OCI-LY7 (cell line): Measurements from ENCODE around the gene KCTD5.

Source experiments
- EZH2phosphoT487 ChIP-seq: fragments of 200-600 bp; sonication (generic); IDR thresholded peaks from 2 replicates; pipeline ENCODE4 v1.6.1; 2018; ENCODE audit warnings: low read depth, borderline replicate concordance, mild to moderate bottlenecking, mixed run types, antibody characterized with exemption, low read length, moderate library complexity, mixed read lengths
- TF ChIP-seq, protein P1 (sequence below): fragments of 200-600 bp; sonication (generic); conservative IDR thresholded peaks from 2 replicates; pipeline ENCODE4 v1.5.1; 2014; ENCODE audit warnings: mild to moderate bottlenecking, antibody characterized with exemption, low read length, moderate library complexity, mixed read lengths

DNA sequence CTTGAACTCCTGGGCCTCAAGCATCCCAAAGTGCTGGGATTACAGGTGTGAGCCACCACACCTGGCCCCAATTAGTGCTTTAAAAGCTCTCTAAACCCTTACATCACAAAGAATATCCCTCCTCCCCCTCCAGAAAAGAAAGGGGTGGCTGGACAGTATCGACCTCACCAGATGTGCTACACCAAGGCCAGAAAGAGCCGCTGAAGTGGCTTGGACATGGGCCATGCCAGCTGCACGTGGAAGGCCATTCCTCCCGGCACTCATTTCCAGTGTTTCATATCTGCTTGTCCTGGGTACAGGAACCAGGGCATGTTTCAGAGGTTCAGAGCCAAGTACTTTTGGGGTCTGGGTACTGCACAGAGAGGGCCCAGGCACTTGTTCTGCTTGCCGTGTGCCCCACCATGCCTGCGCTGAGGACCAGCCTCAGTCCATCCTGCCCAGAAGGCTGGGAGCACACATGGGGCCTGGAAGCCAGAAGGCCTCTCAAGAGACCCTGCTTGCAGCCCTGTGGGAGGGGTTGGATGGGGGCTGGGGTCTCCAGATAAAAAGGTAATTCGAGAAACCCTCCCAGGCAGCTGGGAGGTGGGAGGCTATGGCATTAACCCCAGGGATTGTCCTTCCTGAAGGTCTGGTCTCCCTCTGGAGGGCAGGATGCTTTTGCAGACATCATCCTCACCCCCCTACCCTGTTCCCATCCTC is 66.6 kb downstream of the KCTD5 start:
- TF ChIP-seq, protein P1, sequence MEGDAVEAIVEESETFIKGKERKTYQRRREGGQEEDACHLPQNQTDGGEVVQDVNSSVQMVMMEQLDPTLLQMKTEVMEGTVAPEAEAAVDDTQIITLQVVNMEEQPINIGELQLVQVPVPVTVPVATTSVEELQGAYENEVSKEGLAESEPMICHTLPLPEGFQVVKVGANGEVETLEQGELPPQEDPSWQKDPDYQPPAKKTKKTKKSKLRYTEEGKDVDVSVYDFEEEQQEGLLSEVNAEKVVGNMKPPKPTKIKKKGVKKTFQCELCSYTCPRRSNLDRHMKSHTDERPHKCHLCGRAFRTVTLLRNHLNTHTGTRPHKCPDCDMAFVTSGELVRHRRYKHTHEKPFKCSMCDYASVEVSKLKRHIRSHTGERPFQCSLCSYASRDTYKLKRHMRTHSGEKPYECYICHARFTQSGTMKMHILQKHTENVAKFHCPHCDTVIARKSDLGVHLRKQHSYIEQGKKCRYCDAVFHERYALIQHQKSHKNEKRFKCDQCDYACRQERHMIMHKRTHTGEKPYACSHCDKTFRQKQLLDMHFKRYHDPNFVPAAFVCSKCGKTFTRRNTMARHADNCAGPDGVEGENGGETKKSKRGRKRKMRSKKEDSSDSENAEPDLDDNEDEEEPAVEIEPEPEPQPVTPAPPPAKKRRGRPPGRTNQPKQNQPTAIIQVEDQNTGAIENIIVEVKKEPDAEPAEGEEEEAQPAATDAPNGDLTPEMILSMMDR = no peak
- TF ChIP-seq EZH2phosphoT487 = no peak
